Measurements from ENCODE around the gene SDR39U1. TPM values are rescaled to one million over a fixed set of nuclear protein-coding genes. Genes with fewer than 3 reads are reported as not detected.
"Not testable (repeated sequence)": the region's sequence is repeated elsewhere in the genome, so short reads cannot be mapped to it uniquely, and the experiment has no call there.

SDR39U1 gene
- total RNA-seq, 2 donors from 2014 or later = 27.6 to 61.8 TPM

GRCh38 chr14:24458736-24459135, 16.2 kb upstream of the SDR39U1 start:
- Histone ChIP-seq H3K4me1 (ENCODE audit: control insufficient read depth in 1 of 2, low read depth in 2 of 2) (no peaks in the 10 kb centered on the region), H3K27ac (no peak overlapping the region), H3K36me3 (no peaks in the 10 kb centered on the region), H3K4me3 (no peak overlapping the region), H3K9me3 (no peaks in the 10 kb centered on the region), H3K27me3 (replicated peaks; ENCODE audit: insufficient read depth) (no peaks in the 10 kb centered on the region)
- TF ChIP-seq, protein P1, sequence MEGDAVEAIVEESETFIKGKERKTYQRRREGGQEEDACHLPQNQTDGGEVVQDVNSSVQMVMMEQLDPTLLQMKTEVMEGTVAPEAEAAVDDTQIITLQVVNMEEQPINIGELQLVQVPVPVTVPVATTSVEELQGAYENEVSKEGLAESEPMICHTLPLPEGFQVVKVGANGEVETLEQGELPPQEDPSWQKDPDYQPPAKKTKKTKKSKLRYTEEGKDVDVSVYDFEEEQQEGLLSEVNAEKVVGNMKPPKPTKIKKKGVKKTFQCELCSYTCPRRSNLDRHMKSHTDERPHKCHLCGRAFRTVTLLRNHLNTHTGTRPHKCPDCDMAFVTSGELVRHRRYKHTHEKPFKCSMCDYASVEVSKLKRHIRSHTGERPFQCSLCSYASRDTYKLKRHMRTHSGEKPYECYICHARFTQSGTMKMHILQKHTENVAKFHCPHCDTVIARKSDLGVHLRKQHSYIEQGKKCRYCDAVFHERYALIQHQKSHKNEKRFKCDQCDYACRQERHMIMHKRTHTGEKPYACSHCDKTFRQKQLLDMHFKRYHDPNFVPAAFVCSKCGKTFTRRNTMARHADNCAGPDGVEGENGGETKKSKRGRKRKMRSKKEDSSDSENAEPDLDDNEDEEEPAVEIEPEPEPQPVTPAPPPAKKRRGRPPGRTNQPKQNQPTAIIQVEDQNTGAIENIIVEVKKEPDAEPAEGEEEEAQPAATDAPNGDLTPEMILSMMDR (IDR thresholded peaks at IDR 0.05) = no peak
- ATAC-seq (ENCODE audit: insufficient number of reproducible peaks, low FRiP score, low read depth) = no peak
- DNase-seq (ENCODE audit: low spot score) = no peak

DNA sequence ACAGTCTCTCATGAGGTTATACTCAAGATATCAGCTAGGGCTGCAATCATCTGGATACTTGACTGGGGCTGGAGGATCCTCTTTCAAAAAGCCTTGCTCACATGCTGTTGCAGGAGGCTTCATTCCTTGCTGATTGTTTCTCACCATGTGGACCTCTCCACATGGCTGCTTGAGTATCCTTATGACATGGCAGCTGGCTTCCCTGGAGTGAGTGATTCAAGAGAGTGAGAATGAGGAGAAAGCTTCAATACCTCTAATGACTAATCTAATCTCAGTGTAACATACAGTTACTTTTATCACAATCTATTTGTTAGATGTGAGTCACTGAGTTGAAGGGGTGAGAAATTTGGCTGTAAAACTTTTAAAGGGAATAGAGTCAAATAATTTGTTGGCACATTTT, 14.4 kb upstream of the SDR39U1 start:
- H3K4me3 ChIP-seq = no peak overlapping the region
- H3K9me3 ChIP-seq = no peaks in the 10 kb centered on the region
- DNase-seq (ENCODE audit: low spot score) (no peak), ATAC-seq (ENCODE audit: insufficient number of reproducible peaks, low FRiP score, low read depth) (no peak)
- H3K36me3 ChIP-seq = no peaks in the 10 kb centered on the region
- no peaks in the 10 kb centered on the region for H3K27me3 ChIP-seq (replicated peaks; ENCODE audit: insufficient read depth)
- TF ChIP-seq, protein P1 (IDR thresholded peaks at IDR 0.05) = no peak
- H3K4me1 ChIP-seq (ENCODE audit: control insufficient read depth in 1 of 2, low read depth in 2 of 2) = no peaks in the 10 kb centered on the region
- no peak overlapping the region for H3K27ac ChIP-seq

GRCh38 chr14:24450828-24451227, 8.3 kb upstream of the SDR39U1 start:
- not testable (repeated sequence) for H3K27me3 ChIP-seq (replicated peaks; ENCODE audit: insufficient read depth); H3K4me1 ChIP-seq (ENCODE audit: control insufficient read depth in 1 of 2, low read depth in 2 of 2); H3K27ac ChIP-seq; DNase-seq (ENCODE audit: low spot score); H3K4me3 ChIP-seq; ATAC-seq (ENCODE audit: insufficient number of reproducible peaks, low FRiP score, low read depth); H3K36me3 ChIP-seq; H3K9me3 ChIP-seq

DNA sequence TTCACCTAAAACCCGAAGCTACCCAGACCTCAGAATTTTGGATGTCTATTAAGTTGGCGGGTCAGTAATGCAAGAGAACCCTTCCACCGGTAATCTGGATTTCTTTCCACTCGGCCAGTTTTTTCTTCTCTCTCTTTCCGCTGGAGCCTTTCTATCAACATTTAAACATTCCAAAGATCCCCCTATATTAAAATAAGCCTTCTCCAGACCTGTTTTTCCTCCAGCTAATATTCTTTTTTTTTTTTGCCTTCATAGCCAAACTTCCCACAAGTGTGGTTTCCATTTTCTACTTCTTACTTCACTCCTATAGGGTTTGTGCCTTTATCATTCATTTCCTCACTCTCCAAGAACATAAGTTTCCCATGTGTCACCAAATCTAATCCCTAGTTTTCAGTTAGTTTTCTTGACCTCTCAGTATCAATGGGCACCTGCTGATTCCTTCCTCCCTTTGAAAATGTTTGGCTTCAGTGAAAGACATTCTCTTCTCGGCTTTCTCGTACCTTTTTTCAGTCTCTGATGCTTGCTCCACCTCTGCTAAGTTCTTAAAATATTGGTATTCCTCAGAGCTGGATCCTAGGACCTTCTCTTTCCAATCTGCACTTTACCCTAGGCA, 583 bp upstream of the SDR39U1 start:
- Histone ChIP-seq H3K36me3 (peaks cover 22% of the 10 kb centered on the region), H3K4me1 (ENCODE audit: control insufficient read depth in 1 of 2, low read depth in 2 of 2) (peaks cover 5 to 21% of the 10 kb centered on the region in 2 donors), H3K4me3 (peak overlapping the region; percentile 95), H3K9me3 (no peaks in the 10 kb centered on the region), H3K27ac (peak overlapping the region; percentile 100), H3K27me3 (replicated peaks; ENCODE audit: insufficient read depth) (no peaks in the 10 kb centered on the region)
- DNase-seq (ENCODE audit: low spot score) = no peak
- TF ChIP-seq, protein P1 (IDR thresholded peaks at IDR 0.05) = no peak
- no peak for ATAC-seq (ENCODE audit: insufficient number of reproducible peaks, low FRiP score, low read depth)

- H3K9me3 ChIP-seq = no peaks in the 10 kb centered on the region
- H3K27ac ChIP-seq = peak overlapping the region; percentile 100
- peaks cover 5 to 25% of the 10 kb centered on the region in 2 donors for H3K4me1 ChIP-seq (ENCODE audit: control insufficient read depth in 1 of 2, low read depth in 2 of 2)
- peak overlapping the region; percentile 95 for H3K4me3 ChIP-seq
- H3K36me3 ChIP-seq = peaks cover 35% of the 10 kb centered on the region
- TF ChIP-seq, protein P1 (IDR thresholded peaks at IDR 0.05) = peak; percentile 12
- ATAC-seq (ENCODE audit: insufficient number of reproducible peaks, low FRiP score, low read depth) (no peak), DNase-seq (ENCODE audit: low spot score) (no peak)
- H3K27me3 ChIP-seq (replicated peaks; ENCODE audit: insufficient read depth) = no peaks in the 10 kb centered on the region
These were observed 704 bp downstream of the SDR39U1 start for GRCh38 chr14:24441904-24442239.

GRCh38 chr14:24441485-24441884, 1.1 kb downstream of the SDR39U1 start:
- Histone ChIP-seq H3K4me1 (ENCODE audit: control insufficient read depth in 1 of 2, low read depth in 2 of 2) (peaks cover 5 to 29% of the 10 kb centered on the region in 2 donors), H3K27me3 (replicated peaks; ENCODE audit: insufficient read depth) (no peaks in the 10 kb centered on the region), H3K4me3 (peak overlapping the region; percentile 95), H3K27ac (peak overlapping the region; percentile 100), H3K36me3 (peaks cover 36% of the 10 kb centered on the region), H3K9me3 (no peaks in the 10 kb centered on the region)
- ATAC-seq (ENCODE audit: insufficient number of reproducible peaks, low FRiP score, low read depth) (no peak), DNase-seq (ENCODE audit: low spot score) (no peak)
- TF ChIP-seq, protein P1 (IDR thresholded peaks at IDR 0.05) = no peak
